HG03469 (cell line): ENCODE results near the gene CRKL.
A peak's percentile ranks its signal among the peaks of the same experiment; 100 is the strongest.

Experiments used
- ATAC-seq: cut with Tn5 transposase; IDR thresholded peaks from one replicate; pipeline ENCODE4 v1.9.1; 2021; ENCODE audit warnings: mild to moderate bottlenecking, moderate library complexity, moderate number of reproducible peaks; ENCODE audit not compliant: unreplicated experiment

CRKL gene

GRCh38 chr22:20993304-20994127 lies 76.3 kb downstream of the CRKL start:
- no peak for ATAC-seq

GRCh38 chr22:20994128-20994901 lies 77.1 kb downstream of the CRKL start:
- ATAC-seq = no peak

GRCh38 chr22:20994902-20995241 lies 77.7 kb downstream of the CRKL start:
- ATAC-seq = no peak

GRCh38 chr22:20995329-20996030 lies 78.3 kb downstream of the CRKL start:
- no peak for ATAC-seq

GRCh38 chr22:20996031-20996410 lies 78.8 kb downstream of the CRKL start:
- ATAC-seq = no peak

GRCh38 chr22:20996598-20997535 lies 79.7 kb downstream of the CRKL start:
- no peak for ATAC-seq

- no peak for ATAC-seq
These were observed 80.5 kb downstream of the CRKL start for GRCh38 chr22:20997536-20998257.

- ATAC-seq = no peak
These were observed 81.5 kb downstream of the CRKL start for GRCh38 chr22:20998411-20999336.

- ATAC-seq = no peak
These were observed 82.4 kb downstream of the CRKL start for GRCh38 chr22:20999350-21000206.

GRCh38 chr22:21000207-21000986 lies 83.2 kb downstream of the CRKL start:
- no peak for ATAC-seq

- ATAC-seq = no peak
These were observed 83.9 kb downstream of the CRKL start for GRCh38 chr22:21000987-21001600.

- peak; percentile 64 for ATAC-seq
These were observed 84.6 kb downstream of the CRKL start, which contains the start of gene THAP7 for GRCh38 chr22:21001601-21002325. Gene THAP7 (minus strand): TSS chr22:21002118. CDS start chr22:21001911, 207 bp downstream.
